CD8-positive, alpha-beta memory T cell (primary cell): ENCODE data around the gene EIPR1. TPM values are rescaled to one million over a fixed set of nuclear protein-coding genes. Genes with fewer than 3 reads are reported as not detected.

Experiments used
- CTCF ChIA-PET: fragments of 350-600 bp; sonication (Branson Sonifier 250); formaldehyde crosslinking; loops from one replicate; lab custom pipeline; 2021; ENCODE audit warnings: antibody characterized with exemption; lab: Charles Lee
- POLR2A ChIA-PET: fragments of 350-600 bp; sonication (Branson Sonifier 250); formaldehyde crosslinking; loops from one replicate; lab custom pipeline; 2021; ENCODE audit warnings: antibody characterized with exemption; lab: Charles Lee
- DNase-seq, 5 donors: peaks; one replicate each; pipeline versions ENCODE4 v3.0.0 to v3.0.0-alpha.2; 2020 to 2022; ENCODE audit warnings: mixed read lengths in 1 of 5
- H3K27ac ChIP-seq: one replicate; pipeline ENCODE4 v1.7.0; 2013; ENCODE audit warnings: low read depth, mild to moderate bottlenecking, low read length, moderate library complexity
- H3K27me3 ChIP-seq: 2 replicates; pipeline ENCODE4 v1.7.0; 2013; ENCODE audit warnings: low read length, mild to moderate bottlenecking; ENCODE audit not compliant: insufficient read depth, poor library complexity, severe bottlenecking
- H3K36me3 ChIP-seq: 2 replicates; pipeline ENCODE4 v1.7.0; 2013; ENCODE audit warnings: mild to moderate bottlenecking, low read length, moderate library complexity; ENCODE audit not compliant: insufficient read depth
- H3K4me1 ChIP-seq: 2 replicates; pipeline ENCODE4 v1.7.0; 2013; ENCODE audit warnings: mild to moderate bottlenecking, low read length, moderate library complexity; ENCODE audit not compliant: insufficient read depth
- H3K4me3 ChIP-seq: 2 replicates; pipeline ENCODE4 v1.7.0; 2013; ENCODE audit warnings: mild to moderate bottlenecking, low read length
- H3K9me3 ChIP-seq: 2 replicates; pipeline ENCODE4 v1.7.0; 2013; ENCODE audit warnings: mild to moderate bottlenecking, low read length
- H3K27ac Mint-ChIP-seq, 8 donors: one replicate each; pipeline ENCODE4 v1.8.0; 2020 to 2021; ENCODE audit warnings: mixed read lengths in 8 of 8, mild to moderate bottlenecking in 6 of 8, inconsistent platforms in 3 of 8, moderate library complexity in 3 of 8
- H3K27me3 Mint-ChIP-seq, 2 donors: one replicate each; pipeline ENCODE4 v1.8.0; 2020 to 2021; ENCODE audit warnings: mixed read lengths in 2 of 2, mild to moderate bottlenecking in 1 of 2, moderate library complexity in 1 of 2
- H3K36me3 Mint-ChIP-seq, 3 donors: one replicate each; pipeline ENCODE4 v1.8.0; 2020 to 2021; ENCODE audit warnings: mixed read lengths in 3 of 3, inconsistent platforms in 1 of 3, mild to moderate bottlenecking in 1 of 3
- H3K4me1 Mint-ChIP-seq, 3 donors: one replicate each; pipeline ENCODE4 v1.8.0; 2020 to 2021; ENCODE audit warnings: mixed read lengths in 3 of 3, inconsistent platforms in 1 of 3, mild to moderate bottlenecking in 1 of 3
- H3K4me3 Mint-ChIP-seq, 7 donors: one replicate each; pipeline ENCODE4 v1.8.0; 2020 to 2021; ENCODE audit warnings: mixed read lengths in 7 of 7, mild to moderate bottlenecking in 6 of 7, moderate library complexity in 4 of 7, inconsistent platforms in 2 of 7
- H3K9me3 Mint-ChIP-seq, 5 donors: one replicate each; pipeline ENCODE4 v1.8.0; 2020 to 2022; ENCODE audit warnings: mixed read lengths in 5 of 5, mild to moderate bottlenecking in 3 of 5, moderate library complexity in 2 of 5, inconsistent platforms in 1 of 5
- polyA plus RNA-seq: library from polyadenylated mRNA; unstranded; fragments of 300-500 nt; fragmentation: Illumina TruSeq; gene quantifications from one replicate; pipeline ENCODE4 v1.2.3, GENCODE V29; 2021
- total RNA-seq, 2 experiments: library from RNA; stranded (reverse); gene quantifications; one replicate each; pipeline ENCODE4 v1.2.3, GENCODE V29; 2021

EIPR1 gene
- total and polyA plus RNA-seq, 3 experiments from 2014 or later = 39.2 to 43.9 (median 41.6) TPM

DNA sequence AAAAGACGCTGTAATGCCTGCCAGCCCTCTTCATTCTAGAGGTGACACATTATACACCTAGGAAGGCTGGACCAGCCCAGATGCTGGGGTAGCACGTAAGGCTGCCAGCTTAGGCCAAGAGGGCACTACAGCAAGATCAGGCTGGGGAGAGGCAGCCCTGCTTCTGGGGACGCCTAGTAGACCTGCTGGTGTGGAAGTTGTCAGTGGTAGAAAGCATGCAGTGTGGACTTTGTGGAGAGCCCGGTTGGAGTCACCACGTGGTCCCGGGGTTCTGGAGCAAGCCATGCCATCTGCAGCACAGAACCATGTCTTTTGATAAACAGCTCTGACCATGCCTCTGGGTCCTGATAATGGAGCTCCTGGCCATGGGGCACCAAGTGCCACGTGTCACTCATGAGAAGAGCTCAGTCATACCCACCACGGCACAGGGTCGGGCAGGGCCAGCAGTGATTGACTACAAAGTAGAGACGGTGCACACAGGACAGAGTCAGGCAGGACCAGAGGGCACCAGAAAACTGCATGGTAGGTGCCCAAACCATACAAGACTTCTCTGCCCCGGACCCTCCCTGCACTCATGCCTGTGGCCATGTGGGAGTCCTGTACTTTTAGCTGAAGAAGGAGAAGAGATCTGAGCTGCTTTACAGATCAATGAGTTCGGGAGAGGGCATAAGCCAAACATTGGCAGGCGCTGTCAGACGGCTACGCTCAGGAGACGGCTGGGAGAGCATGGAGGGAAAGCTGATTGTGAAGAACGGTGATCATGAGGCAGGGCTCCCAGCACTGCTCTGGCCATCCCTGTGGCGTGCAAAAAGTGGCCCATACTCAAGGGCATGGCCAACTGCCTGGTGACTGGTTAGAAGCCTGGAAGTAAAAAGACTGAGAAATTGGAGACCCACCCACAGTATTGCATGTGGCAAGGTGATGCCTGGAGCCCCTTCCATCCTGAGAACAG, 114.9 kb downstream of the EIPR1 start:
- H3K9me3 Mint-ChIP-seq = no peaks in the 10 kb centered on the region
- H3K4me1 Mint-ChIP-seq = peaks cover 7 to 13% (median 10%) of the 10 kb centered on the region in 3 donors
- H3K4me3 Mint-ChIP-seq = no peak overlapping the region
- Histone ChIP-seq H3K27me3 (no peaks in the 10 kb centered on the region), H3K4me3 (no peak overlapping the region), H3K36me3 (no peaks in the 10 kb centered on the region), H3K9me3 (no peaks in the 10 kb centered on the region), H3K4me1 (no peaks in the 10 kb centered on the region), H3K27ac (no peak overlapping the region)
- ChIA-PET CTCF (no interaction called here), POLR2A (no interaction called here)
- no peak for DNase-seq
- no peak overlapping the region for H3K27ac Mint-ChIP-seq
- peaks cover 5 to 26% (median 12%) of the 10 kb centered on the region in 3 donors for H3K36me3 Mint-ChIP-seq
- no peaks in the 10 kb centered on the region for H3K27me3 Mint-ChIP-seq

- Mint-ChIP-seq H3K9me3 (no peaks in the 10 kb centered on the region), H3K4me3 (no peak overlapping the region), H3K4me1 (peaks cover 7 to 13% (median 10%) of the 10 kb centered on the region in 3 donors), H3K36me3 (peaks cover 6 to 37% (median 13%) of the 10 kb centered on the region in 3 donors), H3K27ac (no peak overlapping the region), H3K27me3 (no peaks in the 10 kb centered on the region)
- H3K36me3 ChIP-seq = peaks cover 3% of the 10 kb centered on the region
- H3K9me3 ChIP-seq = no peaks in the 10 kb centered on the region
- H3K4me1 ChIP-seq = no peaks in the 10 kb centered on the region
- H3K4me3 ChIP-seq = no peak overlapping the region
- DNase-seq = no peak
- no peak overlapping the region for H3K27ac ChIP-seq
- ChIA-PET POLR2A (no interaction called here), CTCF (no interaction called here)
- no peaks in the 10 kb centered on the region for H3K27me3 ChIP-seq
These were observed 116.1 kb downstream of the EIPR1 start for GRCh38 chr2:3261511-3261910.

DNA sequence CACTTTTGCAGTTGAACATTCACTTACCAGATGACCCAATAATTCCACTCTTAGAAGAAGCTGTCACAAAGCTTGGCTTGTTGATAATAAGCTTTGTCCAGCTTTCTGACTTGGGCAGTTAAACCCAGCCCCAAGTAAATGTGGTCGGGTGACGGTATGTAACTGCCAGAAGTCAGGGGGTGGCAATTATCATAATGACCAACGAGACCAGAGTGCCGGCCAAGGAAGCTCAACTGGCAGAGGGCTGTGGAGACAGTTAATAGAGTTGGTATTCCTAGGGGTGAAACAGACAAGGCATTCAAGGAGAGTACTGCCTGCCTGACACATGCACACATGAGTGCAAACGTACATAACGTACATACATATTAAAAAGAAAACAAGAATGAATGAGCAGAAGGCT, 116.7 kb downstream of the EIPR1 start:
- no peak for DNase-seq
- no peak overlapping the region for H3K27ac ChIP-seq
- H3K9me3 Mint-ChIP-seq = no peaks in the 10 kb centered on the region
- no peak overlapping the region for H3K4me3 Mint-ChIP-seq
- POLR2A ChIA-PET = no interaction called here
- H3K4me1 ChIP-seq = no peaks in the 10 kb centered on the region
- peaks cover 3% of the 10 kb centered on the region for H3K36me3 ChIP-seq
- no peak overlapping the region for H3K27ac Mint-ChIP-seq
- peaks cover 6 to 41% (median 13%) of the 10 kb centered on the region in 3 donors for H3K36me3 Mint-ChIP-seq
- CTCF ChIA-PET = no interaction called here
- no peak overlapping the region for H3K4me3 ChIP-seq
- H3K4me1 Mint-ChIP-seq = peaks cover 7 to 8% (median 7%) of the 10 kb centered on the region in 3 donors
- H3K27me3 ChIP-seq = no peaks in the 10 kb centered on the region
- H3K9me3 ChIP-seq = no peaks in the 10 kb centered on the region
- no peaks in the 10 kb centered on the region for H3K27me3 Mint-ChIP-seq

DNA sequence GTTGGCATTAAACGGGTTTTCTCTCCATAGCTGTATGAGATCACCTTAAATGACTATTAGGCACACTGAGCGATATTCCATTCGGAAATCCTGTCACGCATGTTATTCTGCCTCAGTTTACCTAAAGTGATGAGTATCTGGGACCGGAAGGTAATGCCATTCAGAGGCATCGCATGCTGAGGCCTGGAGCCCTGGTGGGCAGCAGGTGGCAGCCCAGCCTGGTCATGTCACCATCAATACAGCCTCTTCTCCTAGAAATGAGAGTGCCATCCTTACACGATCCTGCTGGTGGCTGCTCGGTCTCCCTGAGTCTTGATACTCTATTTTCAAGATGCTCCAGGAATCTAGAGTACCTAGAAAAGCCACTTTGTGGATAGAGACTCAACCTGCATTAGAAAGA, 119.8 kb downstream of the EIPR1 start:
- Histone ChIP-seq H3K4me3 (no peak overlapping the region), H3K9me3 (no peaks in the 10 kb centered on the region), H3K27ac (no peak overlapping the region), H3K4me1 (no peaks in the 10 kb centered on the region), H3K27me3 (no peaks in the 10 kb centered on the region), H3K36me3 (peaks cover 3% of the 10 kb centered on the region)
- no peak for DNase-seq
- ChIA-PET POLR2A (no interaction called here), CTCF (no interaction called here)
- no peak overlapping the region for H3K4me3 Mint-ChIP-seq
- no peaks in the 10 kb centered on the region for H3K9me3 Mint-ChIP-seq
- H3K4me1 Mint-ChIP-seq = peaks cover 0 to 9% (median 8%) of the 10 kb centered on the region in 3 donors
- H3K36me3 Mint-ChIP-seq = peaks cover 16 to 55% (median 18%) of the 10 kb centered on the region in 3 donors
- H3K27ac Mint-ChIP-seq = no peak overlapping the region
- H3K27me3 Mint-ChIP-seq = no peaks in the 10 kb centered on the region

- H3K4me3 ChIP-seq = no peak overlapping the region
- Mint-ChIP-seq H3K27me3 (no peaks in the 10 kb centered on the region), H3K4me3 (no peak overlapping the region), H3K36me3 (peaks cover 13 to 55% (median 17%) of the 10 kb centered on the region in 3 donors), H3K9me3 (no peaks in the 10 kb centered on the region), H3K4me1 (peaks cover 0 to 8% (median 7%) of the 10 kb centered on the region in 3 donors), H3K27ac (no peak overlapping the region)
- H3K36me3 ChIP-seq = peaks cover 3% of the 10 kb centered on the region
- H3K9me3 ChIP-seq = no peaks in the 10 kb centered on the region
- CTCF ChIA-PET = no interaction called here
- H3K4me1 ChIP-seq = no peaks in the 10 kb centered on the region
- POLR2A ChIA-PET = no interaction called here
- H3K27ac ChIP-seq = no peak overlapping the region
- no peaks in the 10 kb centered on the region for H3K27me3 ChIP-seq
- no peak for DNase-seq
These were observed 120.5 kb downstream of the EIPR1 start for GRCh38 chr2:3257166-3257565.

DNA sequence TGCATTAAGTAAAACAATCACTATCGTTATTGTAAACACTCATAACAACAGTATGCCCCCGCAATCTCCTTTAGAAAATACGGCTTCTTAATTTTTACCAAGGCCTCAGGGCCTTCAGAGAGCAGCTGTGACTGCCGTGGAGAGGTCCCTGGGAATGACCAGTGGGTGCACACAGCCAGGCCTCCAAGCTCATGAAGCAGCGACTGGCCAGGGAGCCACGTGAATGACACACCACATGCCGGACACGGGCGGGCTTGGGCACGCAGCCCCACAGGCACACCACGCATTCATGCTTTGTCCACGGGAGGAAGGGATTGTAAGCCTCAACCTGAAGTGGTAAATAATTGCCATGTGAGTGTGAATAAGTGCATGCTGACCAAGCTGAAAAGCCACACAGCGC, 121.0 kb downstream of the EIPR1 start:
- no peaks in the 10 kb centered on the region for H3K27me3 ChIP-seq
- no peaks in the 10 kb centered on the region for H3K27me3 Mint-ChIP-seq
- no peaks in the 10 kb centered on the region for H3K9me3 ChIP-seq
- peaks cover 17 to 59% (median 18%) of the 10 kb centered on the region in 3 donors for H3K36me3 Mint-ChIP-seq
- H3K4me3 Mint-ChIP-seq = no peak overlapping the region
- no peaks in the 10 kb centered on the region for H3K4me1 ChIP-seq
- peaks cover 0 to 8% (median 3%) of the 10 kb centered on the region in 3 donors for H3K4me1 Mint-ChIP-seq
- ChIA-PET POLR2A (no interaction called here), CTCF (no interaction called here)
- H3K9me3 Mint-ChIP-seq = peaks cover 0 to under 1% (median 0%) of the 10 kb centered on the region in 5 donors
- H3K27ac Mint-ChIP-seq = no peak overlapping the region
- H3K36me3 ChIP-seq = peaks cover 3% of the 10 kb centered on the region
- no peak for DNase-seq
- no peak overlapping the region for H3K27ac ChIP-seq
- no peak overlapping the region for H3K4me3 ChIP-seq

- peaks cover 21 to 60% (median 23%) of the 10 kb centered on the region in 3 donors for H3K36me3 Mint-ChIP-seq
- Histone ChIP-seq H3K4me1 (no peaks in the 10 kb centered on the region), H3K36me3 (peaks cover 3% of the 10 kb centered on the region), H3K9me3 (no peaks in the 10 kb centered on the region), H3K27ac (no peak overlapping the region), H3K4me3 (no peak overlapping the region), H3K27me3 (no peaks in the 10 kb centered on the region)
- H3K27me3 Mint-ChIP-seq = no peaks in the 10 kb centered on the region
- CTCF ChIA-PET = no interaction called here
- no peak for DNase-seq
- POLR2A ChIA-PET = no interaction called here
- no peak overlapping the region for H3K4me3 Mint-ChIP-seq
- peaks cover 0 to 5% (median 3%) of the 10 kb centered on the region in 5 donors for H3K9me3 Mint-ChIP-seq
- peaks cover 0 to 8% (median 3%) of the 10 kb centered on the region in 3 donors for H3K4me1 Mint-ChIP-seq
- H3K27ac Mint-ChIP-seq = no peak overlapping the region
These were observed 121.5 kb downstream of the EIPR1 start for GRCh38 chr2:3256157-3256556.

GRCh38 chr2:3254442-3254941, 123.1 kb downstream of the EIPR1 start:
- Mint-ChIP-seq H3K9me3 (peaks cover 3 to 12% (median 9%) of the 10 kb centered on the region in 5 donors), H3K4me1 (peaks cover 0 to 7% (median 2%) of the 10 kb centered on the region in 3 donors), H3K4me3 (no peak overlapping the region), H3K27me3 (no peaks in the 10 kb centered on the region), H3K36me3 (peaks cover 21 to 66% (median 34%) of the 10 kb centered on the region in 3 donors), H3K27ac (peak overlapping the region in 1 of 8 donors; percentile 71)
- CTCF ChIA-PET = no interaction called here
- no peak overlapping the region for H3K4me3 ChIP-seq
- H3K27ac ChIP-seq = no peak overlapping the region
- POLR2A ChIA-PET = no interaction called here
- H3K36me3 ChIP-seq = peaks cover 7% of the 10 kb centered on the region
- DNase-seq = no peak
- no peaks in the 10 kb centered on the region for H3K4me1 ChIP-seq
- no peaks in the 10 kb centered on the region for H3K27me3 ChIP-seq
- peaks cover 7% of the 10 kb centered on the region for H3K9me3 ChIP-seq
